Activated T-cell treated with anti-CD3 and anti-CD28 coated beads, Interleukin-2, amount 50 U/mL, for 1 hour (primary cell): ENCODE data around the gene SLX9.

Experiments used
- DNase-seq: peaks from one replicate; pipeline ENCODE4 v3.0.0-alpha.2; 2020

The SLX9 gene

GRCh38 chr21:44931501-44932407 is 8.1 kb upstream of the SLX9 start:
- peak; percentile 40 for DNase-seq

- DNase-seq: peak; percentile 82
Measured at GRCh38 chr21:44932408-44933181, 7.2 kb upstream of the SLX9 start.

GRCh38 chr21:44933199-44933917 is 6.5 kb upstream of the SLX9 start:
- DNase-seq: no peak

GRCh38 chr21:44933918-44934260 is 5.9 kb upstream of the SLX9 start:
- no peak for DNase-seq

- DNase-seq: no peak
Measured at GRCh38 chr21:44934276-44934675, 5.6 kb upstream of the SLX9 start.

- DNase-seq: no peak
Measured at GRCh38 chr21:44934797-44935532, 4.9 kb upstream of the SLX9 start.

- DNase-seq: no peak
Measured at GRCh38 chr21:44935533-44935927, 4.3 kb upstream of the SLX9 start.

- no peak for DNase-seq
Measured at GRCh38 chr21:44938772-44939531, 877 bp upstream of the SLX9 start.

GRCh38 chr21:44940116-44940631 is 345 bp downstream of the SLX9 start:
- DNase-seq: no peak

- no peak for DNase-seq
Measured at GRCh38 chr21:44941567-44941966, 1.7 kb downstream of the SLX9 start.

GRCh38 chr21:44942566-44942965 is 2.7 kb downstream of the SLX9 start:
- no peak for DNase-seq

- DNase-seq: no peak
Measured at GRCh38 chr21:44943005-44943685, 3.3 kb downstream of the SLX9 start.

- no peak for DNase-seq
Measured at GRCh38 chr21:44943686-44944550, 4.1 kb downstream of the SLX9 start.

GRCh38 chr21:44944596-44944995 is 4.8 kb downstream of the SLX9 start:
- no peak for DNase-seq

GRCh38 chr21:44946254-44947041 is 6.6 kb downstream of the SLX9 start:
- DNase-seq: no peak

- no peak for DNase-seq
Measured at GRCh38 chr21:44947111-44947929, 7.5 kb downstream of the SLX9 start.

- no peak for DNase-seq
Measured at GRCh38 chr21:44947930-44948331, 8.1 kb downstream of the SLX9 start.

- DNase-seq: no peak
Measured at GRCh38 chr21:44948426-44949120, 8.7 kb downstream of the SLX9 start.
